ENCODE results near the gene EGFL8.

DNA sequence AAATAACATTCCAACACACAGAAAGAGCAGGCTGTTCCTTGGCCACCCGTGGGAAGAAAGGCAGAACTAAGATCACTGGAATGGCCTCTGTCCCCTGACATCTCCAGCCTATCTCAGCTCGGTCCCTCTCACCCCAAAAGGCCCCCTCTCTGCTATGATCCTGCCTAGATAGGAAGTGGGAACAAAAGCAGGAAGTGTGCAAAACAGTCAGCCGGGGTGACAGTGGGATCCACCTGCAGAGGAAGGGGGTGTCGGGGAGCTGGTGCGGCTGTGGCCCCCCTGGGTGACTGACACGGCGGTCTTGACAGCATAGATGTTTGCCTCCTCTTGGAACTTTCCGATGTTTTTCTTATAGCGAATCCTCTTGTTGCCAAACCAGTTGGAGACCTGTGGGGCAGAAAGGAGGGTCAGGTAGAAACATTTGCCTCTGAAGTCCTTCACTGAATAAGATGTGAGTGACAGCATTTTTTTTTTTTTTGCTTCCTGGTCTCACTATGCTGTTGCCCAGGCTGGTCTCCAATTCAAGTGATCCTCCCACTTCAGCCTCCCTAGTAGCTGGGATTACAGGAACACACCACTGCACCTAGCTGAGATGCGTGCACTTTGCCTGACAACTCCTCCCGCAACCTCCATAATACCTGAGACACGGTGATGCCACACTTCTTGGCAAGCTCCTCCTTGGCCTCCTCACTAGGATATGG lies 22.8 kb downstream of the EGFL8 start:
- TF ChIP-seq, protein P1, sequence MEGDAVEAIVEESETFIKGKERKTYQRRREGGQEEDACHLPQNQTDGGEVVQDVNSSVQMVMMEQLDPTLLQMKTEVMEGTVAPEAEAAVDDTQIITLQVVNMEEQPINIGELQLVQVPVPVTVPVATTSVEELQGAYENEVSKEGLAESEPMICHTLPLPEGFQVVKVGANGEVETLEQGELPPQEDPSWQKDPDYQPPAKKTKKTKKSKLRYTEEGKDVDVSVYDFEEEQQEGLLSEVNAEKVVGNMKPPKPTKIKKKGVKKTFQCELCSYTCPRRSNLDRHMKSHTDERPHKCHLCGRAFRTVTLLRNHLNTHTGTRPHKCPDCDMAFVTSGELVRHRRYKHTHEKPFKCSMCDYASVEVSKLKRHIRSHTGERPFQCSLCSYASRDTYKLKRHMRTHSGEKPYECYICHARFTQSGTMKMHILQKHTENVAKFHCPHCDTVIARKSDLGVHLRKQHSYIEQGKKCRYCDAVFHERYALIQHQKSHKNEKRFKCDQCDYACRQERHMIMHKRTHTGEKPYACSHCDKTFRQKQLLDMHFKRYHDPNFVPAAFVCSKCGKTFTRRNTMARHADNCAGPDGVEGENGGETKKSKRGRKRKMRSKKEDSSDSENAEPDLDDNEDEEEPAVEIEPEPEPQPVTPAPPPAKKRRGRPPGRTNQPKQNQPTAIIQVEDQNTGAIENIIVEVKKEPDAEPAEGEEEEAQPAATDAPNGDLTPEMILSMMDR (IDR thresholded peaks at IDR 0.05; ENCODE audit: low read depth, low read length, missing input control) = no peak
- TF ChIP-seq YY1 (IDR thresholded peaks at IDR 0.05) (no peak), EGR1 (IDR thresholded peaks at IDR 0.05; ENCODE audit: low read depth in 2 of 2) (no peak), RAD21 (IDR thresholded peaks at IDR 0.05) (no peak), TAF1 (conservative IDR thresholded peaks at IDR 0.05) (no peak), GABPA (IDR thresholded peaks at IDR 0.05 in 1 of 2, conservative IDR thresholded peaks at IDR 0.05 in 1 of 2) (no peak), HNF4A (conservative IDR thresholded peaks at IDR 0.05) (no peak), SP1 (IDR thresholded peaks at IDR 0.05) (no peak)
- TF ChIP-seq, protein P2, sequence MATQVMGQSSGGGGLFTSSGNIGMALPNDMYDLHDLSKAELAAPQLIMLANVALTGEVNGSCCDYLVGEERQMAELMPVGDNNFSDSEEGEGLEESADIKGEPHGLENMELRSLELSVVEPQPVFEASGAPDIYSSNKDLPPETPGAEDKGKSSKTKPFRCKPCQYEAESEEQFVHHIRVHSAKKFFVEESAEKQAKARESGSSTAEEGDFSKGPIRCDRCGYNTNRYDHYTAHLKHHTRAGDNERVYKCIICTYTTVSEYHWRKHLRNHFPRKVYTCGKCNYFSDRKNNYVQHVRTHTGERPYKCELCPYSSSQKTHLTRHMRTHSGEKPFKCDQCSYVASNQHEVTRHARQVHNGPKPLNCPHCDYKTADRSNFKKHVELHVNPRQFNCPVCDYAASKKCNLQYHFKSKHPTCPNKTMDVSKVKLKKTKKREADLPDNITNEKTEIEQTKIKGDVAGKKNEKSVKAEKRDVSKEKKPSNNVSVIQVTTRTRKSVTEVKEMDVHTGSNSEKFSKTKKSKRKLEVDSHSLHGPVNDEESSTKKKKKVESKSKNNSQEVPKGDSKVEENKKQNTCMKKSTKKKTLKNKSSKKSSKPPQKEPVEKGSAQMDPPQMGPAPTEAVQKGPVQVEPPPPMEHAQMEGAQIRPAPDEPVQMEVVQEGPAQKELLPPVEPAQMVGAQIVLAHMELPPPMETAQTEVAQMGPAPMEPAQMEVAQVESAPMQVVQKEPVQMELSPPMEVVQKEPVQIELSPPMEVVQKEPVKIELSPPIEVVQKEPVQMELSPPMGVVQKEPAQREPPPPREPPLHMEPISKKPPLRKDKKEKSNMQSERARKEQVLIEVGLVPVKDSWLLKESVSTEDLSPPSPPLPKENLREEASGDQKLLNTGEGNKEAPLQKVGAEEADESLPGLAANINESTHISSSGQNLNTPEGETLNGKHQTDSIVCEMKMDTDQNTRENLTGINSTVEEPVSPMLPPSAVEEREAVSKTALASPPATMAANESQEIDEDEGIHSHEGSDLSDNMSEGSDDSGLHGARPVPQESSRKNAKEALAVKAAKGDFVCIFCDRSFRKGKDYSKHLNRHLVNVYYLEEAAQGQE (IDR thresholded peaks at IDR 0.05) = no peak
- TF ChIP-seq, protein P3, sequence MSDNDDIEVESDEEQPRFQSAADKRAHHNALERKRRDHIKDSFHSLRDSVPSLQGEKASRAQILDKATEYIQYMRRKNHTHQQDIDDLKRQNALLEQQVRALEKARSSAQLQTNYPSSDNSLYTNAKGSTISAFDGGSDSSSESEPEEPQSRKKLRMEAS (IDR thresholded peaks at IDR 0.05) = no peak
- TF ChIP-seq, protein P4, sequence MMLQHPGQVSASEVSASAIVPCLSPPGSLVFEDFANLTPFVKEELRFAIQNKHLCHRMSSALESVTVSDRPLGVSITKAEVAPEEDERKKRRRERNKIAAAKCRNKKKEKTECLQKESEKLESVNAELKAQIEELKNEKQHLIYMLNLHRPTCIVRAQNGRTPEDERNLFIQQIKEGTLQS (IDR thresholded peaks at IDR 0.05) = no peak
- TF ChIP-seq, protein P5, sequence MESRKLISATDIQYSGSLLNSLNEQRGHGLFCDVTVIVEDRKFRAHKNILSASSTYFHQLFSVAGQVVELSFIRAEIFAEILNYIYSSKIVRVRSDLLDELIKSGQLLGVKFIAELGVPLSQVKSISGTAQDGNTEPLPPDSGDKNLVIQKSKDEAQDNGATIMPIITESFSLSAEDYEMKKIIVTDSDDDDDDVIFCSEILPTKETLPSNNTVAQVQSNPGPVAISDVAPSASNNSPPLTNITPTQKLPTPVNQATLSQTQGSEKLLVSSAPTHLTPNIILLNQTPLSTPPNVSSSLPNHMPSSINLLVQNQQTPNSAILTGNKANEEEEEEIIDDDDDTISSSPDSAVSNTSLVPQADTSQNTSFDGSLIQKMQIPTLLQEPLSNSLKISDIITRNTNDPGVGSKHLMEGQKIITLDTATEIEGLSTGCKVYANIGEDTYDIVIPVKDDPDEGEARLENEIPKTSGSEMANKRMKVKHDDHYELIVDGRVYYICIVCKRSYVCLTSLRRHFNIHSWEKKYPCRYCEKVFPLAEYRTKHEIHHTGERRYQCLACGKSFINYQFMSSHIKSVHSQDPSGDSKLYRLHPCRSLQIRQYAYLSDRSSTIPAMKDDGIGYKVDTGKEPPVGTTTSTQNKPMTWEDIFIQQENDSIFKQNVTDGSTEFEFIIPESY (IDR thresholded peaks at IDR 0.05) = no peak
